Suprapubic skin (tissue), 4 donors: Measurements from ENCODE around the gene NKAIN2.

ENCODE experiments used
- CTCF ChIP-seq, 2 donors: fragments of 200-600 bp in 1 of 2; fragments of 450-650 bp in 1 of 2; sonication (generic) in 1 of 2; IDR thresholded peaks; one replicate each; pipeline ENCODE4 v1.5.1; 2016 to 2019; ENCODE audit warnings: antibody characterized with exemption in 2 of 2, mild to moderate bottlenecking in 1 of 2, moderate library complexity in 1 of 2
- EP300 ChIP-seq: sonication (generic); formaldehyde crosslinking; IDR thresholded peaks from one replicate; pipeline ENCODE4 v1.6.1; 2017; ENCODE audit warnings: antibody characterized with exemption
- POLR2AphosphoS5 ChIP-seq, 3 donors: sonication (generic); formaldehyde crosslinking; IDR thresholded peaks; one replicate each; pipeline ENCODE4 v1.6.1; 2017; ENCODE audit warnings: antibody characterized with exemption in 3 of 3

- TF ChIP-seq CTCF (IDR thresholded peaks at IDR 0.05), result no peak
- TF ChIP-seq POLR2AphosphoS5 (IDR thresholded peaks at IDR 0.05), result no peak
- no peak for TF ChIP-seq EP300
Observed at GRCh38 chr6:124535746-124536145, 732.1 kb downstream of the NKAIN2 start.
